GM13977 (cell line): Measurements from ENCODE around the gene EFHC1.

Source experiments
- DNase-seq: peaks from one replicate; pipeline ENCODE4 v3.0.0; 2012; ENCODE audit warnings: low spot score
- in situ Hi-C: fragments of 300-500 bp; cut with MboI; formaldehyde crosslinking; loops from one replicate; pipeline ENCODE4 v1.12.0; 2022; ENCODE audit warnings: low sequenced_read_pairs, low pct_unique_long_range_greater_than_20kb, mixed read lengths, inconsistent platforms; ENCODE audit not compliant: unreplicated experiment
- TF ChIP-seq, protein P1 (sequence below): IDR thresholded peaks from 2 replicates; pipeline ENCODE4 v1.5.1; 2012; ENCODE audit warnings: mild to moderate bottlenecking, control low read depth; ENCODE audit not compliant: insufficient read depth; ENCODE audit errors: extremely low read depth, missing control alignments

The EFHC1 gene, protein sequence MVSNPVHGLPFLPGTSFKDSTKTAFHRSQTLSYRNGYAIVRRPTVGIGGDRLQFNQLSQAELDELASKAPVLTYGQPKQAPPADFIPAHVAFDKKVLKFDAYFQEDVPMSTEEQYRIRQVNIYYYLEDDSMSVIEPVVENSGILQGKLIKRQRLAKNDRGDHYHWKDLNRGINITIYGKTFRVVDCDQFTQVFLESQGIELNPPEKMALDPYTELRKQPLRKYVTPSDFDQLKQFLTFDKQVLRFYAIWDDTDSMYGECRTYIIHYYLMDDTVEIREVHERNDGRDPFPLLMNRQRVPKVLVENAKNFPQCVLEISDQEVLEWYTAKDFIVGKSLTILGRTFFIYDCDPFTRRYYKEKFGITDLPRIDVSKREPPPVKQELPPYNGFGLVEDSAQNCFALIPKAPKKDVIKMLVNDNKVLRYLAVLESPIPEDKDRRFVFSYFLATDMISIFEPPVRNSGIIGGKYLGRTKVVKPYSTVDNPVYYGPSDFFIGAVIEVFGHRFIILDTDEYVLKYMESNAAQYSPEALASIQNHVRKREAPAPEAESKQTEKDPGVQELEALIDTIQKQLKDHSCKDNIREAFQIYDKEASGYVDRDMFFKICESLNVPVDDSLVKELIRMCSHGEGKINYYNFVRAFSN

DNA sequence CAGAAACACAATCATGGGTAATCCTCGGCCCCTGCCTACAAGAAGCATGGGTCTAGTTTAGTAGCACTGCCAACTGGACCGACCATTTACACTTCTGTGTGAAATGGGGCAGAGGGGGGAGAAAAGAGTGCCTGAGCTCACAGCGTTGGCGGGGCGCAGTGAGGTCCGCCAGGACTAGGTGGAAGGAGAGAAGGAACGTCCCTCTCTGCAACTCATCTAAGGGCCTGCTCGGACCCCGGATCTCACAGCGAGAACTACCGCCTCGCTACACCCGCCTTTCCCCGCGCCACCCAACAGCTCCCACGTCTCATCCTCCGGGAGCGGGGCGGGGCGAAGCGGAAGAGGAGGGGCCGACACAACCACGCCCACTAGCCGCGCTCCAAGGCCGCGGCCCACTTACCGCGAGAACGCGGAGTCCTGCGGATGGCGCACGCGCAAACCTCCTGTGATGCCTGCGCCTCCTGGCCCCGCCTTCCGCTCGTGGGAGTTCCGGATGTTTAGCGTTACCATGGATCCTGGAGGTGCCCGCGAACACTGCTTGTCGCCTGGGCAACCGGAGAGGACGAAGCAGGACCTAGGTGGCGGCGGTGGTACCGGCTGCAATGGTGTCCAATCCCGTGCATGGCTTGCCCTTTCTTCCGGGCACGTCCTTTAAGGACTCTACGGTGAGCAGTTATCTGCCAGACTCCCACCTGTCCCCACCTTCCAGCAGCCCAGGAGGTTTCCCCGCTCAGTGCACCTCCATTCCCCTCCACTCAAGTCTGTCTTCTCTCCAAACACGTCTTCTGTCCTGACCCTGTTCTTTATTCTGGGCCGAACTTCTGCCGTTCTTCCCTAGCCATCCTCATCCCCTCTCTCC lies at the start of gene EFHC1:
EFHC1 (plus strand) TSS at position 534 of the 859 bp plus-strand sequence; CDS start at position 603, 69 bp downstream.
- peak; percentile 93 for DNase-seq
- in situ Hi-C loops, result loop anchor here (5.0 to 10.0 kb wide), 2 partner anchors 75 to 247 kb away; no protein-coding TSS in a partner anchor
- TF ChIP-seq, protein P1, sequence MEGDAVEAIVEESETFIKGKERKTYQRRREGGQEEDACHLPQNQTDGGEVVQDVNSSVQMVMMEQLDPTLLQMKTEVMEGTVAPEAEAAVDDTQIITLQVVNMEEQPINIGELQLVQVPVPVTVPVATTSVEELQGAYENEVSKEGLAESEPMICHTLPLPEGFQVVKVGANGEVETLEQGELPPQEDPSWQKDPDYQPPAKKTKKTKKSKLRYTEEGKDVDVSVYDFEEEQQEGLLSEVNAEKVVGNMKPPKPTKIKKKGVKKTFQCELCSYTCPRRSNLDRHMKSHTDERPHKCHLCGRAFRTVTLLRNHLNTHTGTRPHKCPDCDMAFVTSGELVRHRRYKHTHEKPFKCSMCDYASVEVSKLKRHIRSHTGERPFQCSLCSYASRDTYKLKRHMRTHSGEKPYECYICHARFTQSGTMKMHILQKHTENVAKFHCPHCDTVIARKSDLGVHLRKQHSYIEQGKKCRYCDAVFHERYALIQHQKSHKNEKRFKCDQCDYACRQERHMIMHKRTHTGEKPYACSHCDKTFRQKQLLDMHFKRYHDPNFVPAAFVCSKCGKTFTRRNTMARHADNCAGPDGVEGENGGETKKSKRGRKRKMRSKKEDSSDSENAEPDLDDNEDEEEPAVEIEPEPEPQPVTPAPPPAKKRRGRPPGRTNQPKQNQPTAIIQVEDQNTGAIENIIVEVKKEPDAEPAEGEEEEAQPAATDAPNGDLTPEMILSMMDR, result no peak

DNA sequence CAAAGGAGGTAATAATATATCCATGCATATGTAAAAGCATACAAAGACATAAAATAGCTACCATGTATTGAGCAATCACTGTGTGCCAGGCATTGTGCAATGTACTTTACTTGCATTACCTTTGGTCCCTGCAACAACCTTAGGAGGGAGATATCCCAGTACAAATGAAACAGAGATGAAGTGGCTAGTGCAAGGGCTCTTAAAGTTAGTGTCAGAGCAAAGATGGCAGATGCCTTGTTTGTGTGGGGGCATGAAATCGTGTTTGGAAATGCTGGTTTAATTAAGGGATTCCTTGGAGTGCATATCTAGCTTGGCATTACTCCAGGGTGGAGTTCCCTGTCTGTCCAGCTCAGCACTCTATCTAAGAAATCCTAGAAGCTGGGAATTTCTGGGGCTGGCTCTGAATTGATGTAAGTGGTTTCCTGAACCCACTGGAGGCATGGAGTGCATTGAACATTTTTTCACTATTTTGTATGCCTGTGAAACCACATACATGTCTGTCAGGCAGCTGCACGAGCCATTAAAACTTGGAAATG lies 48.4 kb upstream of the EFHC1 start:
- in situ Hi-C loops, result no loop called here
- DNase-seq, result no peak
- TF ChIP-seq, protein P1, result no peak

DNA sequence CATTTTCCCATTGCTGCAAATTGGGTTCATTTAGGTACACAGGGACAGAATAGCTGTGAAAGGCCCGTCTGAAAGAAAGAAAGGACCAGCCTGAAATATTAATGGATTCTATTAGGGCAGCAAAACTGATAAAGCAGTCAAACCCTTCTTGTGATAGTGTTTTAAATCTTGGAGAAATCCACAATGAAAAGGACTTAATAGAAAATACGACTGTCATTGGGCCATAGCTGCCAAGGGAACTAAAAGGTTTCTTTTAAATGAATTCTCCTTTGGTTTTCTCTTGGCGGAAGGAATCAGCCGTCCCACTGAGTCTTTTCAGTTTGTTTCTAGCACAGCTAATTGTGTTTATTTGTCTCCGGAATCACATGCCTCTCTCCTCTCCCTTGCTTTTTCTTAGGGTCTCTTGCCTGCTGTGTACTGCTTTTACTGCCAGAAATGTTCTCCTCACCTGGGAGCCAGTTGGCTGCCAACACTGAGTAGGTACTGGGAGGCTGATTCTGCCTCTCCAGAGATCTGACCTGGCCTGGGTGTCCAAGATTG lies 46.9 kb upstream of the EFHC1 start:
- no peak for DNase-seq
- in situ Hi-C loops, result no loop called here
- TF ChIP-seq, protein P1, result no peak

DNA sequence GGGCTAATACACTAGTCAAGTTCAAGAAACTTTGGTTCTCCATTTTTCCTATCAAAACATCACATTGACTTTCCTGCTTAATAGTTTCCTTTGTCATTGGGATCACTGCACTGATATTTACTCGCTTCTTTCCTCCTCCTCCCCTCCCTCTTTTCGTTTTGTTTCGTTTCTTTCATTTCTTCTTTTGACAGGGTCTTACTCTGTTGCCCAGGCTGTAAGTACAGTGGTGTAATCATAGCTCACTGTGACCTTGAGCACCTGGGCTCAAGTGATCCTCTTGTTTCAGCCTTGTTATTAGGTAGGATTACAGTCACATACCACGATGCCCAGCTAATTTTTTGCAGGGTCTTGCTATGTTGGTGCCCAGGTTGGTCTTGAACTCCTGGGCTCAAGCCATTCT lies 45.9 kb upstream of the EFHC1 start:
- TF ChIP-seq, protein P1, result no peak
- in situ Hi-C loops, result no loop called here
- DNase-seq, result no peak

DNA sequence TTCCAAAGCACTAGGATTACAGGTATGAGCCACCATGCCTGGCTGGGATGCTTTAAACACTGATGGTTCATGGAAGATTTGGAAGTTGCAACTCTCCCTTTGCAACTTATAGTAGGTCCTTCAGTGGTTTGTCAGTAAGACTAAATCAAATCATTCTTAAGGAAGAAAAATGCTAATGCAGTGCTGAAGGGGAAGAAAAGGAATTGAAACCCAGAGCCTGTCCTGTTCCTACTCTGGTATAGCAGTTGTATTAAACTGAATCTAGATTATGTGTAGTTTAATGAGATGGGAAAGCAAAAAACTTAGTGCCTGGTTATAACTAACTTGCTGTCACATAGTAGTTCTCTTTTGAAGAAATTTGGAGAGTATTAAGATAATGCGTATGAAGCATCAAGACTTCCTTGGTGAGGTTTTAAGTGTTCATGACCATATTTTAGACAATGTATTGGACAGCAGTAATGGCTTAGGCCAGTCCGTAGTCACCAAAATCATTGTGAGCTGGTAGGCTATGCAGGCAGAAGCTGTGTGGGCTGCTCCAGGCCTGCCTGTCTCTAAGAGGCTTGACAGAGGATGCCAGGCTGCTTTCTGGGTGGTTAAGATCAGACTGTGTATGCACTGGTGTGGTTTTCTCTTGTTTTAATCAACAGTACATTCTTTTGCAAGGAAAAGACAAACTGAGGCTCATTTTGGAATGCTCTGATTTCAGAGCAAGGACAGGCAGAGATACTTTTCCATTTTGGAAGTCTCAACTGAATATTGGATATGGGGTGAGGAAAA lies 44.2 kb upstream of the EFHC1 start:
- in situ Hi-C loops, result no loop called here
- DNase-seq, result no peak
- TF ChIP-seq, protein P1, result no peak
